ENCODE data around the gene NT5DC3. TPM values are rescaled to one million over a fixed set of nuclear protein-coding genes. Genes with fewer than 3 reads are reported as not detected.
"Not testable (repeated sequence)": the region's sequence is repeated elsewhere in the genome, so short reads cannot be mapped to it uniquely, and the experiment has no call there.

Gene NT5DC3
- total RNA-seq, 1 donor from 2014 or later = 3.1 TPM

DNA sequence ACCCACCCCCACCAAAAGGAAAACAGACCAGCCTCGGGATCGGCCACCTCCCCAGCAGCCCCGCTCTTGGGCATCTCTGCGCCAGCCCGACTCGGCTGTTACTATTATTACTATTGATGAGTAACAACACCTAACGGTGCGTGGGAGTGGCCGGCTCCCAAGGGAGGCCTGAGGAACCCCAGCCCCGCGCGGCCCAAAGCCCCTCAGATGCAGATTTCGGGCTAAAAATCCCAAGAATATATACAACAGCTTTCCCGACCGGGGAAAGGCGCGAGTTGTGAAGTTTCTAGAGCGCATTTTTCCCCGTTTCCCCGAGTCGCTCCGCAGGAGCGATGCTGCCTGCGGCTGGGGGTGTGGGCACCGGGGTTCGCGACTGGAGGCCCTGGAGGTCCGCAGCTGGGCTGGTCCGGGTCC lies 565 bp downstream of the NT5DC3 start:
- peak overlapping the region; percentile 86 for H3K4me3 ChIP-seq
- TF ChIP-seq, protein P1, sequence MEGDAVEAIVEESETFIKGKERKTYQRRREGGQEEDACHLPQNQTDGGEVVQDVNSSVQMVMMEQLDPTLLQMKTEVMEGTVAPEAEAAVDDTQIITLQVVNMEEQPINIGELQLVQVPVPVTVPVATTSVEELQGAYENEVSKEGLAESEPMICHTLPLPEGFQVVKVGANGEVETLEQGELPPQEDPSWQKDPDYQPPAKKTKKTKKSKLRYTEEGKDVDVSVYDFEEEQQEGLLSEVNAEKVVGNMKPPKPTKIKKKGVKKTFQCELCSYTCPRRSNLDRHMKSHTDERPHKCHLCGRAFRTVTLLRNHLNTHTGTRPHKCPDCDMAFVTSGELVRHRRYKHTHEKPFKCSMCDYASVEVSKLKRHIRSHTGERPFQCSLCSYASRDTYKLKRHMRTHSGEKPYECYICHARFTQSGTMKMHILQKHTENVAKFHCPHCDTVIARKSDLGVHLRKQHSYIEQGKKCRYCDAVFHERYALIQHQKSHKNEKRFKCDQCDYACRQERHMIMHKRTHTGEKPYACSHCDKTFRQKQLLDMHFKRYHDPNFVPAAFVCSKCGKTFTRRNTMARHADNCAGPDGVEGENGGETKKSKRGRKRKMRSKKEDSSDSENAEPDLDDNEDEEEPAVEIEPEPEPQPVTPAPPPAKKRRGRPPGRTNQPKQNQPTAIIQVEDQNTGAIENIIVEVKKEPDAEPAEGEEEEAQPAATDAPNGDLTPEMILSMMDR (IDR thresholded peaks at IDR 0.05; ENCODE audit: borderline replicate concordance) = no peak
- H3K4me1 ChIP-seq = peaks cover 25% of the 10 kb centered on the region
- no peaks in the 10 kb centered on the region for H3K36me3 ChIP-seq
- intact Hi-C loops (cut with micrococcal nuclease) = no loop called here
- peak; percentile 22 for DNase-seq
- H3K9me3 ChIP-seq (replicated peaks) = no peaks in the 10 kb centered on the region
- H3K27ac ChIP-seq (replicated peaks) = peak overlapping the region; percentile 92
- no peaks in the 10 kb centered on the region for H3K27me3 ChIP-seq (ENCODE audit: low read depth)

DNA sequence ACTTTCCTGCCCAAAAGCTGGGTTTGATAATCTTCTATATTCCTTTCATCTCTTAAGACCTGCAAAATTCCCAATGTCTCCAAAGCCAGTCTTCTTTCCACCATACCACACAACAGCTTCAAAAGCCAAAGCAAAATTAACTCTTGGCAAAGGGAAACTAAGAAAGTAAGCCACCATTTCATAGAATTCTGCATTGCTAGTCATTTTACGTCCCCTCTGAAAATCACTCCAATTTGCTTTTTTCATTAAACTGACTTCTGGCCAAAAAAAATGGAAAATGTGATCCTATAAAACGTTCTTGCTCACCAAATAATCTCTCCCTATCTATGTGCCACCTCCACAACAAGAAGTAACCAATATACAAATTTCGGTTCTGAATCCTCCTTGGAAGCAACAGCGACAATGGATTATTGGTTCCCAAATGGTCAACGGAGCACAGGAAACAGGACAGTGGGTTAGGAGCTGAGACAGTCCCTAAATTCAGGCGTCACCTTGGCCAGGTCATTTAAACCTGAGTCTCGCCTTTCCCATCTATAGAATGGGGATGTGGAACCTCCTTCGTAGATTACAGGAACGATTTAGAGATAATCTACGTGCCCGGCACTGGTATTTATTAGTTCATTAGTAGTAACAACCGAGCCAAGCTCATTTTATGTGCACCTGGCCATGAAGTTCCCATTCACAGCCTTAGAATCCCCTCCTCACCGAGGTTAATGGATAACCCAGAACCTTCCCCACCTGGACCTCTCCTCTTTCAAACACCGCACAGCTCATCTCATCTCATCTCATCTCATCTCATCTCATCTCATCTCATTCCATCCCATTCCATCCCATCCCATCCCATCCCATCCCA lies 1.2 kb downstream of the NT5DC3 start:
- DNase-seq = no peak
- Histone ChIP-seq H3K4me3 (peak overlapping the region; percentile 86), H3K36me3 (no peaks in the 10 kb centered on the region), H3K27ac (replicated peaks) (no peak overlapping the region), H3K27me3 (ENCODE audit: low read depth) (no peaks in the 10 kb centered on the region), H3K9me3 (replicated peaks) (no peaks in the 10 kb centered on the region), H3K4me1 (peaks cover 25% of the 10 kb centered on the region)
- intact Hi-C loops (cut with micrococcal nuclease) = no loop called here
- TF ChIP-seq, protein P1 (IDR thresholded peaks at IDR 0.05; ENCODE audit: borderline replicate concordance) = no peak

- Histone ChIP-seq H3K36me3 (no peaks in the 10 kb centered on the region), H3K4me3 (no peak overlapping the region), H3K9me3 (replicated peaks) (no peaks in the 10 kb centered on the region), H3K27me3 (ENCODE audit: low read depth) (no peaks in the 10 kb centered on the region), H3K4me1 (peaks cover 25% of the 10 kb centered on the region), H3K27ac (replicated peaks) (no peak overlapping the region)
- intact Hi-C loops (cut with micrococcal nuclease) = no loop called here
- TF ChIP-seq, protein P1 (IDR thresholded peaks at IDR 0.05; ENCODE audit: borderline replicate concordance) = no peak
- no peak for DNase-seq
These were observed 1.9 kb downstream of the NT5DC3 start for GRCh38 chr12:103839103-103839502.

DNA sequence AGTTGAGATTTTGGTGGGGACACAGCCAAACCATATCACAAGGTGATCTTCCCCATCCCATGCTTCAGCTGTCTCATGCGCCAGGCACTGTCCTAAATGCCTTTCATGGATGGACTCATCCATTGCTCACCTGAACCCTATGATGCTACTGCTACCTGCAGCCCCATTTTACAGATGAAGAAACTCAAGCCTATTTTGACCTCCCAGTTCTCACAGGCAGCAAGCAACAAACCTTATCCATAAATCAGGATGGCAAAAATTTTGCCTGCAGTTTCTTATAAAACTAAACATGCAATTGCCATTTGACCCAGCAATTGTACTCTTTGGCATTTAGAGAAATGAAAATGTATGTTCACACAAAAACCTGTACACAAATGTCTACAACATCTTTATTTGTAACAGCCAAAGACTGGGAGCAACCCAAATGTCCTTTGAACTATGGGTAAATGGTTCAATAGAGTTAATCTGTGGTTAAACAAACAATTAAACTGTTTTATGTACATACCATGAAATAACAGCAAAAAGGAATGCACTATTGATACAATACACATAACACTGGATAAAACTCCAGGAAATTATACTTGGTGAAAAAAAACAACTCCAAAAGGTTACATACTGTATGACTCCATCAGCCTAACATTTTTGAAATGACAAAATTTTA lies 2.6 kb downstream of the NT5DC3 start:
- no peak overlapping the region for H3K4me3 ChIP-seq
- no peak for DNase-seq
- intact Hi-C loops (cut with micrococcal nuclease) = no loop called here
- no peaks in the 10 kb centered on the region for H3K27me3 ChIP-seq (ENCODE audit: low read depth)
- no peaks in the 10 kb centered on the region for H3K36me3 ChIP-seq
- H3K27ac ChIP-seq (replicated peaks) = no peak overlapping the region
- no peaks in the 10 kb centered on the region for H3K9me3 ChIP-seq (replicated peaks)
- TF ChIP-seq, protein P1 (IDR thresholded peaks at IDR 0.05; ENCODE audit: borderline replicate concordance) = no peak
- peaks cover 25% of the 10 kb centered on the region for H3K4me1 ChIP-seq

- H3K9me3 ChIP-seq (replicated peaks) = no peaks in the 10 kb centered on the region
- TF ChIP-seq, protein P1 (IDR thresholded peaks at IDR 0.05; ENCODE audit: borderline replicate concordance) = no peak
- no peak overlapping the region for H3K4me3 ChIP-seq
- H3K36me3 ChIP-seq = no peaks in the 10 kb centered on the region
- no peaks in the 10 kb centered on the region for H3K27me3 ChIP-seq (ENCODE audit: low read depth)
- intact Hi-C loops (cut with micrococcal nuclease) = no loop called here
- DNase-seq = no peak
- peaks cover 17% of the 10 kb centered on the region for H3K4me1 ChIP-seq
- H3K27ac ChIP-seq (replicated peaks) = no peak overlapping the region
These were observed 4.7 kb downstream of the NT5DC3 start for GRCh38 chr12:103836345-103836744.

DNA sequence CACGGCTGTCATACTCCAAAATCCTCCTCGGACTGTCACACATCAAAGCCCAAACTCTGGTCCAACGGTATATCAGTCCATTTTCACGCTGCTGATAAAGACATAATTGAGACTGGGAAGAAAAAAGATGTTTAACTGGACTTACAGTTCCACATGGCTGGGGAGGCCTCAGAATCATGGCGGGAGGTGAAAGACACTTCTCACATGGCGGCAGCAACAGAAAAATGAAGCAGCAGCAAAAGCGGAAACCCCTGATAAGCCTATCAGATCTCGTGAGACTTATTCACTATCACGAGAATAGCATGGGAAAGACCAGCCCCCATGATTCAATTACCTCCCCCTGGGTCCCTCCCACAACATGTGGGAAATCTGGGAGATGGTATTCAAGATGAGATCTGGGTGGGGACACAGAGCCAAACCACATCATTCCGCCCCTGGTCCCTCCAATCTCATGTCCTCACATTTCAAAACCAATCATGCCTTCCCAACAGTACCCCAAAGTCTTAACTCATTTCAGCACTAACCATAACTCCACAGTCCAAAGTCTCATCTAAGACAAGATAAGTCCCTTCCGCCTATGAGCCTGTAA lies 5.2 kb downstream of the NT5DC3 start:
- H3K36me3 ChIP-seq; H3K27me3 ChIP-seq (ENCODE audit: low read depth); H3K4me3 ChIP-seq; H3K9me3 ChIP-seq (replicated peaks); H3K27ac ChIP-seq (replicated peaks); DNase-seq; intact Hi-C loops (cut with micrococcal nuclease): not testable (repeated sequence)
- H3K4me1 ChIP-seq = peaks cover 15% of the 10 kb centered on the region
